Progenitor cell of endocrine pancreas (in vitro differentiated cells): Measurements from ENCODE around the gene BTD. TPM values are rescaled to one million over a fixed set of nuclear protein-coding genes. Genes with fewer than 3 reads are reported as not detected.

Source experiments
- DNase-seq: peaks from one replicate; pipeline ENCODE4 v3.0.0; 2021; ENCODE audit warnings: low spot score; ENCODE audit not compliant: unreplicated experiment
- H3K27ac Mint-ChIP-seq: 2 replicates; pipeline ENCODE4 v1.8.0; 2021; ENCODE audit warnings: mild to moderate bottlenecking, moderate library complexity, mixed read lengths
- H3K27me3 Mint-ChIP-seq: 2 replicates; pipeline ENCODE4 v1.8.0; 2021; ENCODE audit warnings: mixed read lengths
- H3K36me3 Mint-ChIP-seq: 2 replicates; pipeline ENCODE4 v1.8.0; 2022; ENCODE audit warnings: mixed read lengths; ENCODE audit not compliant: insufficient read depth
- H3K4me1 Mint-ChIP-seq: 2 replicates; pipeline ENCODE4 v1.8.0; 2021; ENCODE audit warnings: low read depth, mixed read lengths
- H3K4me3 Mint-ChIP-seq: 2 replicates; pipeline ENCODE4 v1.8.0; 2021; ENCODE audit warnings: low read depth, mild to moderate bottlenecking, moderate library complexity, mixed read lengths
- H3K9me3 Mint-ChIP-seq: 2 replicates; pipeline ENCODE4 v1.8.0; 2021; ENCODE audit warnings: low read depth, mixed read lengths
- total RNA-seq: library from RNA; stranded (reverse); gene quantifications from 2 replicates; pipeline ENCODE4 v1.2.1, GENCODE V29; 2021
- TF ChIP-seq, protein P1 (sequence below): fragments of 200-600 bp; sonication (generic); IDR thresholded peaks from one replicate; pipeline ENCODE4 v1.5.0; 2021; ENCODE audit warnings: antibody characterized with exemption, mild to moderate bottlenecking; ENCODE audit not compliant: unreplicated experiment

Gene BTD
- total RNA-seq, 1 donor from 2014 or later, result 26.9 TPM

GRCh38 chr3:15628967-15629366, 27.4 kb downstream of the BTD start:
- Mint-ChIP-seq H3K27me3 (no peaks in the 10 kb centered on the region), H3K4me3 (no peak overlapping the region), H3K36me3 (peaks cover 3% of the 10 kb centered on the region), H3K27ac (no peak overlapping the region), H3K9me3 (no peaks in the 10 kb centered on the region), H3K4me1 (peaks cover 13% of the 10 kb centered on the region)
- TF ChIP-seq, protein P1, sequence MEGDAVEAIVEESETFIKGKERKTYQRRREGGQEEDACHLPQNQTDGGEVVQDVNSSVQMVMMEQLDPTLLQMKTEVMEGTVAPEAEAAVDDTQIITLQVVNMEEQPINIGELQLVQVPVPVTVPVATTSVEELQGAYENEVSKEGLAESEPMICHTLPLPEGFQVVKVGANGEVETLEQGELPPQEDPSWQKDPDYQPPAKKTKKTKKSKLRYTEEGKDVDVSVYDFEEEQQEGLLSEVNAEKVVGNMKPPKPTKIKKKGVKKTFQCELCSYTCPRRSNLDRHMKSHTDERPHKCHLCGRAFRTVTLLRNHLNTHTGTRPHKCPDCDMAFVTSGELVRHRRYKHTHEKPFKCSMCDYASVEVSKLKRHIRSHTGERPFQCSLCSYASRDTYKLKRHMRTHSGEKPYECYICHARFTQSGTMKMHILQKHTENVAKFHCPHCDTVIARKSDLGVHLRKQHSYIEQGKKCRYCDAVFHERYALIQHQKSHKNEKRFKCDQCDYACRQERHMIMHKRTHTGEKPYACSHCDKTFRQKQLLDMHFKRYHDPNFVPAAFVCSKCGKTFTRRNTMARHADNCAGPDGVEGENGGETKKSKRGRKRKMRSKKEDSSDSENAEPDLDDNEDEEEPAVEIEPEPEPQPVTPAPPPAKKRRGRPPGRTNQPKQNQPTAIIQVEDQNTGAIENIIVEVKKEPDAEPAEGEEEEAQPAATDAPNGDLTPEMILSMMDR, result no peak
- DNase-seq, result no peak

DNA sequence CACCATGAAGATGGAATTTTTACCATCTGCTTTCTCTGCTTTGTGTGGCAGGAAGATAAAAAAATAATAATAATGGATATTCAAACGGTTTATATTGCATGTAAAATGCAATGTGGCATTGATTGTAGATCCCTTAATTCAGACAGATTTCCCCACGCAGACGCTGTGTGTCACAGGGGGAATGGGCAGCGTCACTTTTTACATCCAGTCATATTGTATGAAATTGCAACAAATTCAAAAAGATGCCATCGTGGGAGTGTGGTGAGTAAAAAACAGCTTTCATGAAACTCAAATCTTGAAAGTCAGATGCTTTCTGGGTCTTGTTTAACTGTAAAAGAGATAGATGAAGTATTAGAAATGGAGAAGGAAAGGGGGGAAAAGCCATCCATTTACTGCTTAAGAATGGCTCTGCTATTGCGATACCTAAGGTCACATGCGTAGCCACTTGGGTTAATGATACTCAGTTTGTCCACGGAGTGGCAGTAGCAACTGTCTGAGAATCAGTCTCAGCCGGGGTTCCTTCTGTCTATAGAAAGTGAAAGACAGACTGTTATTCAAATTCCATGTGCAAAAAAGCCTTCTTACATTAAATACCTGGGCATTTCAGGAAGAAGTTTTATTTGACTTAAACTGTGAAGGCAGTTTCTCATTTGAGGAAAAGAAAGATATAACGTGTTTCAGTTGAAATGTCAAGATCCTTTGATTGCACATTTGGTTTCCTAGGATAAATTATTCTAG, 28.5 kb downstream of the BTD start:
- peaks cover 2% of the 10 kb centered on the region for H3K36me3 Mint-ChIP-seq
- TF ChIP-seq, protein P1, result peak; percentile 61
- H3K27ac Mint-ChIP-seq, result no peak overlapping the region
- no peak overlapping the region for H3K4me3 Mint-ChIP-seq
- peaks cover 21% of the 10 kb centered on the region for H3K4me1 Mint-ChIP-seq
- H3K27me3 Mint-ChIP-seq, result no peaks in the 10 kb centered on the region
- H3K9me3 Mint-ChIP-seq, result no peaks in the 10 kb centered on the region
- no peak for DNase-seq

- Mint-ChIP-seq H3K4me3 (no peak overlapping the region), H3K27me3 (no peaks in the 10 kb centered on the region), H3K36me3 (peaks cover 1% of the 10 kb centered on the region), H3K9me3 (no peaks in the 10 kb centered on the region), H3K4me1 (peaks cover 21% of the 10 kb centered on the region), H3K27ac (no peak overlapping the region)
- no peak for DNase-seq
- TF ChIP-seq, protein P1, result no peak
Measured at GRCh38 chr3:15630646-15631350, 29.3 kb downstream of the BTD start.

GRCh38 chr3:15631426-15632211, 30.1 kb downstream of the BTD start:
- Mint-ChIP-seq H3K4me3 (no peak overlapping the region), H3K36me3 (peaks cover 2% of the 10 kb centered on the region), H3K9me3 (no peaks in the 10 kb centered on the region), H3K27ac (peak overlapping the region; percentile 37), H3K4me1 (peaks cover 23% of the 10 kb centered on the region), H3K27me3 (no peaks in the 10 kb centered on the region)
- TF ChIP-seq, protein P1, result no peak
- DNase-seq, result no peak

GRCh38 chr3:15632212-15632580, 30.7 kb downstream of the BTD start:
- Mint-ChIP-seq H3K4me1 (peaks cover 23% of the 10 kb centered on the region), H3K27me3 (no peaks in the 10 kb centered on the region), H3K27ac (no peak overlapping the region), H3K4me3 (no peak overlapping the region), H3K9me3 (no peaks in the 10 kb centered on the region), H3K36me3 (peaks cover 2% of the 10 kb centered on the region)
- DNase-seq, result no peak
- TF ChIP-seq, protein P1, result no peak
